ENCODE measurements around the gene CALML4. TPM values are rescaled to one million over a fixed set of nuclear protein-coding genes. Genes with fewer than 3 reads are reported as not detected.
A peak's percentile ranks its signal among the peaks of the same experiment; 100 is the strongest.

Gene CALML4
- total RNA-seq, 4 donors from 2014 or later, result 16.8 to 77.8 (median 48.9) TPM

GRCh38 chr15:68152342-68152741, 52.8 kb downstream of the CALML4 start:
- Histone ChIP-seq H3K9me3 (no peaks in the 10 kb centered on the region), H3K4me3 (no peak overlapping the region), H3K27ac (no peak overlapping the region), H3K27me3 (no peaks in the 10 kb centered on the region), H3K4me1 (peaks cover 4 to 49% (median 16%) of the 10 kb centered on the region in 3 donors), H3K36me3 (peaks cover 0 to 28% of the 10 kb centered on the region in 2 donors)
- ATAC-seq, result no peak
- WGBS, 2 donors (ENCODE audit: low coverage in 1 of 2), result 91 to 100% methylated on average over 1 to 2 of the region's 2 CpGs
- no peak for TF ChIP-seq EP300 (IDR thresholded peaks at IDR 0.05)
- TF ChIP-seq POLR2AphosphoS5 (IDR thresholded peaks at IDR 0.05), result no peak
- TF ChIP-seq CTCF (IDR thresholded peaks at IDR 0.05), result no peak
- TF ChIP-seq POLR2A (IDR thresholded peaks at IDR 0.05), result no peak

GRCh38 chr15:68151277-68151676, 53.9 kb downstream of the CALML4 start:
- Histone ChIP-seq H3K36me3 (peaks cover 6 to 37% of the 10 kb centered on the region in 2 donors), H3K27ac (peak overlapping the region in 1 of 4 donors; percentile 21), H3K27me3 (no peaks in the 10 kb centered on the region), H3K9me3 (no peaks in the 10 kb centered on the region), H3K4me3 (no peak overlapping the region), H3K4me1 (peaks cover 4 to 41% (median 9%) of the 10 kb centered on the region in 3 donors)
- ATAC-seq, result no peak
- WGBS, 2 donors (ENCODE audit: low coverage in 1 of 2), result 67% methylated on average over 1 of the region's 1 CpG; no CpG with 5 or more reads in 1 of the 2 donors
- TF ChIP-seq POLR2A (IDR thresholded peaks at IDR 0.05) (no peak), POLR2AphosphoS5 (IDR thresholded peaks at IDR 0.05) (no peak), EP300 (IDR thresholded peaks at IDR 0.05) (no peak), CTCF (IDR thresholded peaks at IDR 0.05) (no peak)

GRCh38 chr15:68150187-68150586, 54.9 kb downstream of the CALML4 start:
- 78 to 100% methylated on average over 1 of the region's 1 CpG for WGBS, 2 donors (ENCODE audit: low coverage in 1 of 2)
- H3K4me3 ChIP-seq, result no peak overlapping the region
- H3K36me3 ChIP-seq, result peaks cover 6 to 45% of the 10 kb centered on the region in 2 donors
- peaks cover 3 to 33% (median 4%) of the 10 kb centered on the region in 3 donors for H3K4me1 ChIP-seq
- no peaks in the 10 kb centered on the region for H3K27me3 ChIP-seq
- no peaks in the 10 kb centered on the region for H3K9me3 ChIP-seq
- TF ChIP-seq EP300 (IDR thresholded peaks at IDR 0.05) (no peak), POLR2AphosphoS5 (IDR thresholded peaks at IDR 0.05) (no peak), CTCF (IDR thresholded peaks at IDR 0.05) (no peak), POLR2A (IDR thresholded peaks at IDR 0.05) (no peak)
- no peak for ATAC-seq
- H3K27ac ChIP-seq, result no peak overlapping the region

- TF ChIP-seq CTCF (IDR thresholded peaks at IDR 0.05), result no peak
- no peak for TF ChIP-seq EP300 (IDR thresholded peaks at IDR 0.05)
- no peak for TF ChIP-seq POLR2A (IDR thresholded peaks at IDR 0.05)
- no peak for TF ChIP-seq POLR2AphosphoS5 (IDR thresholded peaks at IDR 0.05)
- no peaks in the 10 kb centered on the region for H3K9me3 ChIP-seq
- ATAC-seq, result no peak
- peaks cover 6 to 47% of the 10 kb centered on the region in 2 donors for H3K36me3 ChIP-seq
- H3K27ac ChIP-seq, result no peak overlapping the region
- H3K4me3 ChIP-seq, result no peak overlapping the region
- H3K4me1 ChIP-seq, result peaks cover 0 to 25% (median 0%) of the 10 kb centered on the region in 3 donors
- 86 to 100% methylated on average over 1 of the region's 1 CpG for WGBS, 2 donors (ENCODE audit: low coverage in 1 of 2)
- H3K27me3 ChIP-seq, result no peaks in the 10 kb centered on the region
Observed at GRCh38 chr15:68149059-68149458, 56.1 kb downstream of the CALML4 start.

GRCh38 chr15:68148039-68148438, 57.1 kb downstream of the CALML4 start:
- Histone ChIP-seq H3K27me3 (no peaks in the 10 kb centered on the region), H3K4me1 (peaks cover 0 to 25% (median 0%) of the 10 kb centered on the region in 3 donors), H3K4me3 (no peak overlapping the region), H3K36me3 (peaks cover 6 to 38% of the 10 kb centered on the region in 2 donors), H3K9me3 (no peaks in the 10 kb centered on the region), H3K27ac (no peak overlapping the region)
- WGBS, 2 donors (ENCODE audit: low coverage in 1 of 2), result 100% methylated on average over 1 of the region's 1 CpG
- no peak for ATAC-seq
- no peak for TF ChIP-seq EP300 (IDR thresholded peaks at IDR 0.05)
- no peak for TF ChIP-seq POLR2AphosphoS5 (IDR thresholded peaks at IDR 0.05)
- no peak for TF ChIP-seq POLR2A (IDR thresholded peaks at IDR 0.05)
- no peak for TF ChIP-seq CTCF (IDR thresholded peaks at IDR 0.05)

Data from gastroesophageal sphincter (tissue), 4 donors.